Measurements from ENCODE around the gene ERV3-1.
"Not testable (repeated sequence)": the region's sequence is repeated elsewhere in the genome, so short reads cannot be mapped to it uniquely, and the experiment has no call there.

Gene ERV3-1, protein sequence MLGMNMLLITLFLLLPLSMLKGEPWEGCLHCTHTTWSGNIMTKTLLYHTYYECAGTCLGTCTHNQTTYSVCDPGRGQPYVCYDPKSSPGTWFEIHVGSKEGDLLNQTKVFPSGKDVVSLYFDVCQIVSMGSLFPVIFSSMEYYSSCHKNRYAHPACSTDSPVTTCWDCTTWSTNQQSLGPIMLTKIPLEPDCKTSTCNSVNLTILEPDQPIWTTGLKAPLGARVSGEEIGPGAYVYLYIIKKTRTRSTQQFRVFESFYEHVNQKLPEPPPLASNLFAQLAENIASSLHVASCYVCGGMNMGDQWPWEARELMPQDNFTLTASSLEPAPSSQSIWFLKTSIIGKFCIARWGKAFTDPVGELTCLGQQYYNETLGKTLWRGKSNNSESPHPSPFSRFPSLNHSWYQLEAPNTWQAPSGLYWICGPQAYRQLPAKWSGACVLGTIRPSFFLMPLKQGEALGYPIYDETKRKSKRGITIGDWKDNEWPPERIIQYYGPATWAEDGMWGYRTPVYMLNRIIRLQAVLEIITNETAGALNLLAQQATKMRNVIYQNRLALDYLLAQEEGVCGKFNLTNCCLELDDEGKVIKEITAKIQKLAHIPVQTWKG

DNA sequence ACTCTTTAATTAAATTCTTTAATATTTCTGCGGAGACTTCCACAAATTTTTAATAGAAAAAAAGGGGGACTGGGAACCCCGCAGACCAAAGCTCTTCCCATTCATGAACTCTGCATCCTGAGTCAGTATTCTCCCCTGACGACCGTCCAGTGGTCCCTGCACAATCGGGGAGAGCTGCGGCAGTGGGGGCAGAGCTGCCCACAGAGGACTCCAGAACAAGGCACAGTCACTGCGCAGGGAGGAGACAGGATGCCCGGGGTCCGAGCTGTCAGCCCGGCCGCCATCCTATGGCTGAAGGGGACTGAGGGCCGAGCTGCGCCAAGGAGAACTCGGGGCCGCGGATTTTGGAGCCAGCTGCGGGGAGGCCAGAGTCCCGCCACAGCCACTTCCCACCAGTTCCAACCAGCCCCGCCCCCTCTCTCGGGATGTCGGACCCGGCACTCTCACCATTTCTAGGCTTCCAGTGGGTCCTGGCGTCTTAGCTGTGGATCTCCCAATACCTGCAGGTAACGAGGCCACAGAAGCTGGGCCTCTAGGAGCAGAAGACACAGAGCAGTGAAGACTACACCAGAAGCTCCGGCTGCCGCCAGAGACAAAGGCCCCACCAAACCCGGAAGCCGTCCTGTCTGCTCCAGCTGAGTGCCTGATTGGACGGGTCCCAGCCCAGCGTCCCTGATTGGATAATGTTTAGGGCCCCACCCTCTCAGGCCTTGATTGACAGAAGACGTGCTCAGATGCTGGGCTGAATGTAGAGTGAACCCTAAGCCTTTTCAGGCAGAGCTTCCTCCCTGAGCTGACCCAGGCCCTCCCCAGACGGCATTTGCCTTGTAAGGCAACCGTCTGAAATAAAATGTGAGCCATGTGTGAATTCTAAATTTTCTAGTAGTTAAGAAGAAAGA lies at the start of gene ERV3-1:
TSS of gene ERV3-1 (minus strand) at position 594 of the 899 bp plus-strand sequence. CDS start 13,661 bp downstream, outside the sequence.
- peak; percentile 94 for DNase-seq

DNA sequence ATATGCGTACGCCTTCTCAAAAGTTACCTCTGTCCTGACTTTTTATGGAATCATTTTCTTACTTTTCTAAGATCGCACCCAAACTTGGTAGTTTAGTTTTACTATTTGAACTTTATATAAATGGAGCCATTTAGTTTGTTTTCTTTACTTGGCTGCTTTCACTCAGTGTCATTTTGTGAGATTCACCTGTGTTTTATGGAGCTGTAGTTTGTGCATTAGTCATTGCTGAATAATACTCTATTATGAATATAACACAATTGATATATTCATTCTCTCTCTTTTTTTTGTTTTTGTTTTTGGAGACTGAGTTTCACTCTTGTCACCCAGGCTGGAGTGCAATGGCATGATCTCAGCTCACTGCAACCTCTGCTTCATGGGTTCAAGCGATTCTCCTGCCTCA lies 49.3 kb upstream of the ERV3-1 start:
- DNase-seq, result not testable (repeated sequence)

DNA sequence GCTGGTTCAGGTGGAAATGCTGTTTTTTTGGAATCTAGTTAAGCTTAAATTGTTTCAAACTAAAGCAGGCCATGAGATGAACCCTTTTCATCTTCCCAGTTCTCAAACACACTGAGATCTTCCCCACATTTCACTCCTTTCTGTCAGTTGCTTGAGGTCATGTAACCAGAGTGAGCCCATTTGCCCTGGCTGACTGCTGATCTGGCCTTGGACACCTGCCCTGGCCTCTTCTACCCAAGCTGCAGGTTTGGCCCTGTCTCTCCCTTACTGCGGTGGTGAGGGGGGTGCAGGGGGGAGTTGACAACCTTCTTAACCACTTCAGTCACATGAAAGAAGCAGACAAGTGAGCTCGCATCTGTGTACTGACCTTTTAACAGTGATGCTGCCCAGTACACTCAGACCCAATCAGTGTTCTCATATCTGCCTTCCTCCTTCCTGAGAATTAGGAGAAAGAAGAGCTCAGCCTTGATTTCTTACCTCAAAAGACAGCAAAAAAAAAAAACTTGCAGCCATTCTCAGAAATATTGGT lies 48.0 kb upstream of the ERV3-1 start:
- not testable (repeated sequence) for DNase-seq

DNA sequence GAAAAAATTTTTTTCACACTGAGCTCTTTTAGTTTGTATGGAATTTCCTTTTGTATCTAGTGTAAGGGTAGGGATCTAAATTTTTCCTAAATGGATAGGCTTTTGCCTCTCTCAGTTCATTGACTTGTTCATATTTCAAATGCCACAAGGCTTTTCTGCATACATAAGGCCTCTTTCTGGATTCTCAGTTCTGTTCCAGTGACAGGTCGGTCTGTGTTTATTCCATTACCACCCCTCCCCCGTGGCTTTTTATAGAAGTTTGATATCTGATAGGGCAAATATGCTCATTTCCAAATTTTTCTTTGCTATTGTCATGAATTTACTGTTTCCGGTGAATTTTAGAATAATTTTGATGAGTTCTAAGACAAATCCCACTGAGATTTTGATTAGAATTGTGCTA lies 45.2 kb upstream of the ERV3-1 start:
- DNase-seq, result not testable (repeated sequence)

DNA sequence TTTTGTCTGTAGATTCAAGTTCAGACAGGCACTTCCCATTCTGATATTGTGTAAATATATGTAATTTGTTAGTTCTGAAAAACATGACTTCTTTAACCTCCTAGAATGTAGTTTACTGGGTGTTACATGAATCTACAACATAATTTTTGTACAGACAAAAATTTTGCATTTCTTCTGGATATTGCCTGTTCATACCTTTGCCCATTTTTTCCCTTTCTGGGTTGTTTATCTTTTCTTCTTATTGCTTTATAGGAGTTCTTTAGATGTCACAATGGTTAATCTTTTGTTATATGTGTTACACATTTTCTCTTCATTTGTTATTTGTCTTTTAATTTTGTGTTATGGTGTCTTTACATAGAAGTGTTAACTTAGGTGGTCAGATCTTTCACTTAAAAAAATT lies 44.7 kb upstream of the ERV3-1 start:
- DNase-seq, result not testable (repeated sequence)

DNA sequence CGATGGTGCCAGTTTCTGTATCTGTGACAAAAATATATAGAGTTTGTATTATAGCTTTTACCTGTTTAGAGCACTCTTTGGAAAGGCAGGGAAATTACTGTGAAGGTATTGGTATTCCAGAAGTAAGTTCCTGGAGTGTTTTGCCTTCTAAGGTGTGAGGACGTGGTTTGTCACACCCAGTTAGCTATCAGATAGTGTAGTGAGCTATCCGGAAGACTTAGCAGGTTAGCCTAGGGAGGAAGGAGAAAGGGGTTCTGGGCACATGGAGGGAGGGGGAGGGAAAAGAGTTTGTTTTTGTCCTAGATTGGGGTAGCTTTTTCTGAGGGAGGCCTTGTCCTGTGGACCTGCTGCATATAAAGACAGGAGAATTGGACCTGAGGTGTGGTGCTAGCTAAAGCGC lies 39.8 kb upstream of the ERV3-1 start:
- DNase-seq, result not testable (repeated sequence)

DNA sequence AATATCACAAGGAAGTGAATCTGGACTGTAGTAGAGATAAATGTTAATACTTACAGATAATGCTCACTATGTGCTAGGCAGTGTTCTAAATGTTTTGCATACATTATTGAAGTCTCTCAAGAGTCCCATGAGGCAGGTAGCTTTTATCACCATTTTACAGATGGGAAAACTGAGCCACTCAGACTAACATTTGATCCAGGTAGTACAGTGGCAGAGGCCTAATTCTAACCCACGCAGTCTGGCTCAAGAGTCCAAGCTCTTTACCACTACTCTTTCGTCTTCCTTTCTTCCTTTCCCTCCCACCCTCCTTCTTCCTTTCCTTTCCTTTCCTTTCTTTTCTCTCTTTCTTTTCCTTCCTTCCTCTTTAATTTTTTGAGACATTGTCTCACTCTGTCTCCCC lies 39.1 kb upstream of the ERV3-1 start:
- not testable (repeated sequence) for DNase-seq

DNA sequence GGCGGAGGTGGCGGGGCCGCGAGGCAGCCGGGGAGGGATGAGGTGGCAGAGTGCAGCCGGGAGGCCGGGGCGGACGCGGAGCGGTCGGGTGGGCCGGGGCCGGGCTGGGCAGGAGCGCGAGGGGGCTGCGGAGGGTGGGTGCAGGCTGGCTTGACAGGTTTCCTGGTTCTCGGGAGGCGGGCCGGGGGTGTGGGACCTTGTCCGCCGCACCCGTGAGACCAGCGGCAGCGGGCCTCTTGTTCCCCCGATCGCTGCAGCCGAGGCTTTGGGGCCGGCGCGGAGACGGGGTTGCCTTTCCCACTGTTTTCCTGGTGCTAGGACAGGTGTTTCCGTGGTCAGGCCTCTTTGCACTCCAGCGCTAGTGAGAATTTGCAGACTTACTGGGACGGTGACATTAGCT lies 32.3 kb upstream of the ERV3-1 start:
- peak; percentile 1 for DNase-seq

DNA sequence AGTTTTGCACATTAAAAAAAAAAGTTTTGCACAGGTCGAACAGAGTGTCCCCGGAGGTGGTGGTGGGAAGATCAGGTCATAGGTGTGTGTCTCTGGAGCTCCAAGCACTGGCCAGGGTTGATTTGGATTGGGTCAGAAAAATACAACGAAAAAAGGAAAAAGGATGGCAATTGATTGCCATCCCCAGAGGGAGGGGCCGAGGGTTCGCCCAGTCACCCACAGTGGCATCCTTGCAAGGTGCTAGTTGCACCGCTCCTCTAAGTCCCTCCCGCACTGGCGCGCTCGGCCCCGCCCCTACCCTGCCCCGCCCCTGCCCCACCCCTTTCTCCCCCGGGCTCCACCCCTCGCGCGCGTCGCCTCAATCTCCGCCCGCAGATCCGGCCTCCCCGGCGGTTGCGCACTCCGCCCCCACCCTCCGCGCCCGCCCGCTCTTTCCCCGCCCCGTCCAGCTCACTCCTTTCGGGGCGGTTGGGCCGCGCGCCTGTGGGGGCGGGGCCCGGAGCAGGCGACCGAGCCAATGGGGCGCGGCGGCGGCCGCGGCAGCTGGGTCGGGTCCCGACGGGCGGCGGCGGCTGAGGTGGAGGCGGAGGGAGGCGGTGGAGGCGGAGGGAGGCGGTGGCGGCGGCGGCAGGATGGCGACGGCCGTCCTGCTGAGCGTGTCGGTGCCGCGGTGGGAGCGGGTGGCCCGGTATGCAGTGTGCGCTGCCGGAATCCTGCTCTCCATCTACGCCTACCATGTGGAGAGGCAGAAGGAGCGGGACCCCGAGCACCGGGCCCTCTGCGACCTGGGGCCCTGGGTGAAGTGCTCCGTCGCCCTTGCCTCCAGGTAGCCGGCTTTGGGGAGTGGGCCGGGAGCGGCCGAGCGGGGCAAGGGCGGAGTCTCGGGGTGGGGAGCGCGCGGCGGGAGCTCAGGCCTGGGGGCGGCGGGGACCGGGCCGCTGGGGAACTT lies 31.5 kb upstream of the ERV3-1 start:
- DNase-seq, result peak; percentile 93

DNA sequence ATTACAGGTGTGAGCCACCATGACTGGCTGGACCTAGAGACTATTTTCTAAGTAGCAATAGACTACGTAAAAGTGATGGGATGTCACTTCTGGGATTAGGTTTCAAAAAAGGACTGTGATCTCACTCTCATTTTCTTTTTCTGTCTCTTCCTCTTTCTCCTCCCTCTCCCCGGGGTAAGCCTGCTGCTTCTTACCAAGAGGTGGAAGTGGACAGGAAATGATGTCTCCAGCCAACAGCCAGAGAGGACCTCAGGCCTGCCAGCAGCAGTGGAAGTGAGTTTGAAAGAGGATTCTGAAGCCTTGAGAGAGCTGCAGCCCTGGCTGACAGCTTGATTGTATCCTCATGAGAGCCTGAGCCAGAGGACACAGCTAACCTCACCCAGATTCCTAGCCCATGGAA lies 30.0 kb upstream of the ERV3-1 start:
- not testable (repeated sequence) for DNase-seq

DNA sequence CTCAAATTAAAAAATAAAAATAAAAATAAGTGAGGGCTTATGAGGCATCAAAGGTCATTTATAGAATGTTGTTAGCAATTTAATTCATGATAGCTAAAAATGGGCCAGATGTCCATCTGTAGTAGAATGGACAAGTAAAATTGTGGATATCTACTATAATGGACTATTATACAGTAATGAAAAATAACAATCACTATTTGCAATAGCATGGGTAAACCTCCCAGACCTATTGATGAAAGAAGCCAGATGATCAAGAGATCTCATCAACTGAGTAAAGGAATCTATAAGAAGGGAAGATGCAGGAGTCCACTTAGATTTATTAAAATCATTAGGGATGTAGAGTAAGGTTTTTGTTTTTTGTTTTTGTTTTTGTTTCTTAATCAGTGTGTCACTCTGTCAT lies 29.0 kb upstream of the ERV3-1 start:
- DNase-seq, result not testable (repeated sequence)

DNA sequence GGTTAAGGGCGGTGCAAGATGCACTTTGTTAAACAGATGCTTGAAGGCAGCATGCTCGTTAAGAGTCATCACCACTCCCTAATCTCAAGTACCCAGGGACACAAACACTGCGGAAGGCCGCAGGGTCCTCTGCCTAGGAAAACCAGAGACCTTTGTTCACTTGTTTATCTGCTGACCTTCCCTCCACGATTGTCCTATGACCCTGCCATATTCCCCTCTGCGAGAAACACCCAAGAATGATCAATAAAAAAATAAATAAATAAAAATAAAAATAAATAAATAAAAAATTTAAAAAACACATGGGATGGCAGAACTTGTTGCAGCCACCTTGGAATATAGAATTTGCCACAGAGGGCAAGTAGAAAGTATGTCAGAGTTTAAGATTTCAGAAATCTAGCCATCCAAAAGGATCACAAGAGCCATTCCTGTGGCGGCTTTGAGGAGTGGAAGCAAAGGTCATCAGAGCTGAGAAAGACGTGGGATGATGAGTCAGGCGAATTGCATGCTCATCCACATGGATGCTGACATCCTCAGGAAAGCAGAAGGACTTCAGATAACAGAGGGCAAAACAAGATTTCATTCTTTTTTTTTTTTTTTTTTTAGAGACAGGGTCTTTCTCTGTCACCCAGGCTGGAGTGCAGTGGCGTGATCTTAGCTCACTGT lies 27.8 kb upstream of the ERV3-1 start:
- peak; percentile 23 for DNase-seq

DNA sequence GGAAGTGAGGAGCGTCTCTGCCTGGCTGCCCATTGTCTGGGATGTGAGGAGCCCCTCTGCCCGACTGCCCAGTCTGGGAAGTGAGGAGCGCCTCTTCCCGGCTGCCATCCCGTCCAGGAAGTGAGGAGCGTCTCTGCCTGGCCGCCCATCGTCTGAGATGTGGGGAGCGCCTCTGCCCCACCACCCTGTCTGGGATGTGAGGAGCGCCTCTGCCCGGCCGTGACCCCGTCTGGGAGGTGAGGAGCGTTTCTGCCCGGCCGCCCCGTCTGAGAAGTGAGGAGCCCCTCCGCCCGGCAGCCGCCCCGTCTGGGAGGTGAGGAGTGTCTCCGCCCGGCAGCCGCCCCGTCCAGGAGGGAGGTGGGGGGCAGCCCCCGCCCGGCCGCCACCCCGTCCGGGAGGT lies 26.9 kb upstream of the ERV3-1 start:
- not testable (repeated sequence) for DNase-seq

DNA sequence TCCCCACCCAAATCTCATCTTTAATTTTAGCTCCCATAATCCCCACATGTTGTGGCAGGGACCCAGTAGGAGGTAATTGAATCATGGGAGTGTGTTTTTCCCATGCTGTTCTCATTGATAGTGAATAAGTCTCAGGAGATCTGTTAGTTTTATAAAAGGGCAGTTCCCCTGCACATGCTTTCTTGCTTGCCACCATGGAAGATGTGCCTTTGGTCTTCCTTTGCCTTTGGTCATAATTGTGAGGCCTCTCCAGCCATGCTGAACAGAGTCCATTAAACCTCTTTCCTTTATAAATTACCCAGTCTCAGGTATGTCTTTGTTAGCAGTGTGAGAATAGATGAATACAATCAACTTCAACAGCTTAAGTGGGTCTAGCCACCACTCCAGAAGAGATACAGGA lies 18.5 kb upstream of the ERV3-1 start:
- not testable (repeated sequence) for DNase-seq

DNA sequence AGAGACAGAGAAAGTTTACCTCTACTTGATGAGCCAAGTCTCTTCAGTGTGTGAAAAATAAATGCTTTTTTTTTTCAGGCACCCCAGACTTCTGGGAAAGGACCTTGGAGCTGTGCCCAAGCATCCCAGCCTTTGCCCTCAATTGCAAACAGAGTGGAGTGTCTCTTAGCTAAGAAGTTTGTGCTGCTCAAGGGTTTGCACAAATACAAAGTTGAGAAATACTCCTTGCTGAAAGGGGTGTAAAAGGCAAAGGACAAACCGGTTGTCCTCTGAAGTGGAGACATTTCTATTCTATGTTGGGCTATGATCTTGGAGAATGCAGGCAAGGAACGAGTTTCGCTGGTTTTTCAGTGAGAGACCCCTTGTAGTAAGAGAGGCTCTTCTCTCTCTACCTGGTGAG lies 14.5 kb upstream of the ERV3-1 start:
- not testable (repeated sequence) for DNase-seq

DNA sequence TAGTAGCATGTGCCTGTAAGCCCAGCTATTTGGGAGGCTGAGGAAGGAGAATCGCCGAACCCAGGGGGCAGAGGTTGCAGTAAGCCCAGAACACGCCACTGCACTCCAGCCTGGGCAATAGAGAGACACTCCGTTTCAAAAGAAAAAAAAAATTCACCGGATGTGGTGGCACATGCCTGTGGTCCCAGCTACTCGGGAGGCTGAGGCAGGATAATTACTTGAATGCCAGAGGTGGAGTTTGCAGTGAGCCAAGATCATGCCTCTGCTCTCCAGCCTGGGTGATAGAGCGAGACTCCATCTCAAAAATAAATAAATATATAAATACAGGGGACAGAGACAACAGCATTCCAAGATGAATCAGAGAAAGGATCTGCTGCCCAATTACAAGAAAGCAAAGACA lies 3.4 kb upstream of the ERV3-1 start:
- not testable (repeated sequence) for DNase-seq

DNA sequence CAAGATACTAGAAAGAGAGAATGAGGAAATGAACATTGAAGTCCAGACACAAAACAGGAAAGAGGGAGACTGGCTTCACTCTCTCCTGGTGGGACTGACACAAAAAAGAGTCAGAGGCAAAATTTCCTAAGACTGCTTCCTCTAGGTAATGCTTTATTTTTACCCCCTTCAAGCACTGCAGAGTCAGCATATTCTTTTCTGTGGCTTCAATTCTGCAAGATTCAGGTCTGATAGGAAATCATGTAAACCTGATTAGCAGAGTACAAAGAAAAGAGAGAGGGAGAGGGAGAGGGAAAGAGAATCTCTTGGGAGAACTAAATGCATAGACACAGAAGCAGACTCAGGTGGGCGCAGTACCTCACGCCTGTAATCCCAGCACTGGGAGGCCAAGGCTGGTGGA lies 2.9 kb upstream of the ERV3-1 start:
- DNase-seq, result not testable (repeated sequence)

DNA sequence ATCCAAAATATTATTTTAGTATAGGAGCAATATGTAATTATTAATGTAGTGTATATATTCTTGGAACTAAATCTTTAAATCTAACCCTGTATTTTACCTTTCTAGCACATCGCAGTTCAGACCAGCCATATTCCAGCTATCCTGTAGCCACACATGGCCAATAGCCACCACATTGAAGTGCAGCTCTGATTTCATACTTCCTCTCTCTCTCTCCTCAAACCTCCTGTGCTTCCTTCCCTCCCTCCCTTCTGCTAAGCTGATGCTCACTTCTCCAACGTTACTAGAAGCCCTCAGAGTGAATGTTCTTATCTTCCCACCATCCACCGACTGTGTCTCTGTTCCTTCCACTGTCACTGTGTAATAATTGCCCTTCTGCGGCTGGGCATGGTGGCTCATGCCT lies 549 bp upstream of the ERV3-1 start:
- not testable (repeated sequence) for DNase-seq

DNA sequence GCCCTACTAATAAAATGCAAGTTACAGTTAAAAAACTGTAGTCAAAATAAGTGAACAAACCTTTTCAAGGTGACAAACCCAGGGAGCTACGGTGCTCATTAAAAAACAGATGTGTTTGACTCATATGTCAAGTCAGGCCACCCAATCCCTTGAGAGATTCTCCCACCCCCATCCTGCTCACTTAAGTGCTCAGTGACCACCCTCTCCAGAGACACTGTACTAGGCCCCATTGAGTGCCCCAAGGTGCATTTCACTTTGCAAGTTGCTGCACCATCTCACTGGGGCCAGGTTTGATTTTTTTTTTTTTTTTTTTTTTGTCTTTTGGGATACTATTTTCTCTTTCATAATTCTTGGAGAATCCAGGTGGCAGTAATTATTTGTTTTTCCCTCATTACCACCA lies 1.9 kb downstream of the ERV3-1 start:
- DNase-seq, result no peak

DNA sequence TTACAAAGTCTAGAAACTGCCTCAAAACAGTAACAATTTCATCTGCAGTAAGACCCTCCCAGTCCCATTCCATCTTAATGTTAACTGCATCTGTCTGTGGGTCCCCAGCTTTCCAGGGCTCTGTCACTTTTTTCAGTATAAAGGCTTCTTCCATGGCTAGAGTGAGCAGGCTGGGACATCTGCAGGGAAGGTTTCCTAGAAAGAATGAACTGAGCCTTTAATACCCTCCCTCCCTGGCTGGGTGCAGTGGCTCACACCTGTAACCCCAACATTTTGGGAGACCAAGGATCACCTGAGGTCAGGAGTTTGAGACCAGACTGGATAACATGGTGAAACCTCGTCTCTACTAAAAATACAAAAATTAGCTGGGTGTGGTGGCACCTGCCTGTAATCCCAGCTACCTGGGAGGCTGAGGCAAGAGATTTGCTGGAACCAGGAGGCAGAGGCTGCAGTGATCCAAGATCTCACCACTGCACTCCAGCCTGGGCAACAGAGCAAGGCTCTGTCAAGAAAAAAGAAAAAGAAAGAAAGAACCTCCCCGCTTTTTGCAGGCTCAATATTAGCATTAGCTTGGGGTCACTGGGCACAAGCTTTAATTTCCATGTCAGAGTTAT lies 3.4 kb downstream of the ERV3-1 start:
- no peak for DNase-seq

DNA sequence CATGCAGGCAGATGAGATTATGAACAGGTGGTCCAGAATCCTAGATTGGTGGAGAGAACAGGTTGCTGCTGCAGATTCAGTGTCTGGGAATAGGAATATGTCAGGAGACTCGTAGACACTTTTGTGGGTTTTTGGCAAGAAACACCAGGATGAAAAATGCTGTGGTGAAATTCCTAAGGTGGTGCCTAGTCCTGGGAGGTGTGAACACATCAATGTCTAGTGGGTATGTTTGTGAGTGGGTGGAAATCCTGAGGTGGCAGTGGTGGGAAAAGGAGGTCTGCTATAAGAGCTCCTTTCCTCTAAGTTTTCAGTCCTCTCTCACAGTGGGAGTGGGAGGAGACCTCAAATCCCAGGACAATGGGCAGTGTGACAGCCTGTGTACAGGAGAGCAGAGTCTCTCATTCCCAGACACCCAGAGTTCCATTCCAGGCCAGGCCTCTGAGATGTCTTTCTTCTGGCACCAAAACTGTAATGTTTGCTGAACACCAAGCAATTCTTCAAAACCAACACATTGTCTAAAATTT lies 5.1 kb downstream of the ERV3-1 start:
- no peak for DNase-seq
